Neural crest cell (in vitro differentiated cells): ENCODE results near the gene HOXC11. TPM values are rescaled to one million over a fixed set of nuclear protein-coding genes. Genes with fewer than 3 reads are reported as not detected.

Experiments used
- DNase-seq: peaks from one replicate; pipeline ENCODE4 v3.0.0; 2021; ENCODE audit warnings: low read depth, mixed read lengths, low spot score
- H3K27ac Mint-ChIP-seq: one replicate; pipeline ENCODE4 v1.8.0; 2021; ENCODE audit warnings: mild to moderate bottlenecking, mixed read lengths; ENCODE audit not compliant: unreplicated experiment
- H3K27me3 Mint-ChIP-seq: 2 replicates; pipeline ENCODE4 v1.8.0; 2021; ENCODE audit warnings: low read depth, mild to moderate bottlenecking, mixed read lengths
- H3K36me3 Mint-ChIP-seq: 2 replicates; pipeline ENCODE4 v1.8.0; 2021; ENCODE audit warnings: low read depth, mild to moderate bottlenecking, mixed read lengths
- H3K4me1 Mint-ChIP-seq: 2 replicates; pipeline ENCODE4 v1.8.0; 2021; ENCODE audit warnings: mixed read lengths
- H3K4me3 Mint-ChIP-seq: one replicate; pipeline ENCODE4 v1.8.0; 2021; ENCODE audit warnings: mild to moderate bottlenecking, mixed read lengths
- H3K9me3 Mint-ChIP-seq: 2 replicates; pipeline ENCODE4 v1.8.0; 2021; ENCODE audit warnings: mixed read lengths
- total RNA-seq: library from RNA; stranded (reverse); gene quantifications from 2 replicates; pipeline ENCODE4 v1.2.1, GENCODE V29; 2021
- TF ChIP-seq, protein P1 (sequence below): fragments of 200-600 bp; sonication (generic); conservative IDR thresholded peaks from 2 replicates; pipeline ENCODE4 v1.5.0; 2021; ENCODE audit warnings: antibody characterized with exemption, mild to moderate bottlenecking

Gene HOXC11
- total RNA-seq, 1 donor from 2014 or later = not detected

DNA sequence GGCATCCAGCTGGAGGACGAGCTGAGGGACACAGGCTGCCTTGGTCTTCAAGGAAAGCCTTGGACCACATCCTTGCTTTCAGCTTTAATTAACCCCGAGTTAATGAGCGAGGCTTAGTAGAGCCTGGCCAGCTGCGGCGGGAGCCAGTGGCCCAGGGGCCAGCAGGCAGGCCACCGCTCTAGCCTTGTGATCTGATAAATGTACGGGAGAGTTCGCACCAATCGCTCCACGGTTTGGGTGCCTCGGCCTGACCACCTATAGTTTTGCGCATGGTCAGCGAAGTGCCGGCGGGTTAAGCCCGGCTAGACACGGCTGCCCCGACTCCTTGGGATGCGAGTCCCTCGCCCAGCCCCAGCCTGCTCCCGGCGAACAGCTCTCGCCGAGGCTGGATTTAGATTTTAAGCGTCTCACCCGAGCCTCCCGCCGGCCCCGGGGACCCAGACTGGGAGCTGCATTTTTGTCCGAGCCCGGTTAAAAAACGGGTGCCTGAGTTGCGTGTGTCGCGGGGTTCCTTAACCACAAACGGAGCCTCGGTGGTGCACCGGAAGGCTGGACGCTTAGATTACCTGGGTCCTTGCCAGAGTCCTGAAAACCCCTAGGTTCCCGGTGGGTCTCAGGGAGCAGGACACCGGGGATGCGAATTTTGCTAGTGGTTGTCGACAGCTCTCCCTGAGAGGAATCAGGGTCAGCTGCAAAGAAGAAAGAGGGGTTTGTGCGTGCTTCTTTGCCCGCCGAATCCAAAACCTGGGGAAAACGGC is 21.2 kb upstream of the HOXC11 start:
- H3K27me3 Mint-ChIP-seq = peaks cover 99% of the 10 kb centered on the region
- H3K36me3 Mint-ChIP-seq = peaks cover 4% of the 10 kb centered on the region
- DNase-seq = no peak
- no peak overlapping the region for H3K4me3 Mint-ChIP-seq
- no peaks in the 10 kb centered on the region for H3K9me3 Mint-ChIP-seq
- TF ChIP-seq, protein P1, sequence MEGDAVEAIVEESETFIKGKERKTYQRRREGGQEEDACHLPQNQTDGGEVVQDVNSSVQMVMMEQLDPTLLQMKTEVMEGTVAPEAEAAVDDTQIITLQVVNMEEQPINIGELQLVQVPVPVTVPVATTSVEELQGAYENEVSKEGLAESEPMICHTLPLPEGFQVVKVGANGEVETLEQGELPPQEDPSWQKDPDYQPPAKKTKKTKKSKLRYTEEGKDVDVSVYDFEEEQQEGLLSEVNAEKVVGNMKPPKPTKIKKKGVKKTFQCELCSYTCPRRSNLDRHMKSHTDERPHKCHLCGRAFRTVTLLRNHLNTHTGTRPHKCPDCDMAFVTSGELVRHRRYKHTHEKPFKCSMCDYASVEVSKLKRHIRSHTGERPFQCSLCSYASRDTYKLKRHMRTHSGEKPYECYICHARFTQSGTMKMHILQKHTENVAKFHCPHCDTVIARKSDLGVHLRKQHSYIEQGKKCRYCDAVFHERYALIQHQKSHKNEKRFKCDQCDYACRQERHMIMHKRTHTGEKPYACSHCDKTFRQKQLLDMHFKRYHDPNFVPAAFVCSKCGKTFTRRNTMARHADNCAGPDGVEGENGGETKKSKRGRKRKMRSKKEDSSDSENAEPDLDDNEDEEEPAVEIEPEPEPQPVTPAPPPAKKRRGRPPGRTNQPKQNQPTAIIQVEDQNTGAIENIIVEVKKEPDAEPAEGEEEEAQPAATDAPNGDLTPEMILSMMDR = no peak
- H3K27ac Mint-ChIP-seq = no peak overlapping the region
- H3K4me1 Mint-ChIP-seq = no peaks in the 10 kb centered on the region

DNA sequence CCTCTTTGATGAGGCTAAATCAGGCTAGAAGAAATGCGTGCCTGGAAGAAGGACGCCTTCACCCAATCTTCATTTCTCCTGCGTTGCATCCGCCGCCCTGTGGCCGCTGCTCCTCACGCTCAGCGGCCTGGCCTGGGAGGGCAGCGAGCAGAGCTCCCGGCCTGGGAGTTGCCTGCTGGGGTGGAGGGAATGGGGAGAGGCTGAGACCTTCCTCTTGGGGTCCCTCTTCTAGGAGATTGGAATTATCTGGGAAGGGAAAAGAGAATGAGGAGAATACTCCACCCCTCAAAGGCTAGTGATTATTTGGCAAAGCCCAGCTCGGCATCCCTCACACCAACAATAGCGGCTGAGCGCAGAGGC is 20.6 kb upstream of the HOXC11 start:
- DNase-seq = no peak
- peaks cover 4% of the 10 kb centered on the region for H3K36me3 Mint-ChIP-seq
- TF ChIP-seq, protein P1 = no peak
- H3K9me3 Mint-ChIP-seq = no peaks in the 10 kb centered on the region
- H3K27ac Mint-ChIP-seq = no peak overlapping the region
- peaks cover 99% of the 10 kb centered on the region for H3K27me3 Mint-ChIP-seq
- no peak overlapping the region for H3K4me3 Mint-ChIP-seq
- no peaks in the 10 kb centered on the region for H3K4me1 Mint-ChIP-seq

DNA sequence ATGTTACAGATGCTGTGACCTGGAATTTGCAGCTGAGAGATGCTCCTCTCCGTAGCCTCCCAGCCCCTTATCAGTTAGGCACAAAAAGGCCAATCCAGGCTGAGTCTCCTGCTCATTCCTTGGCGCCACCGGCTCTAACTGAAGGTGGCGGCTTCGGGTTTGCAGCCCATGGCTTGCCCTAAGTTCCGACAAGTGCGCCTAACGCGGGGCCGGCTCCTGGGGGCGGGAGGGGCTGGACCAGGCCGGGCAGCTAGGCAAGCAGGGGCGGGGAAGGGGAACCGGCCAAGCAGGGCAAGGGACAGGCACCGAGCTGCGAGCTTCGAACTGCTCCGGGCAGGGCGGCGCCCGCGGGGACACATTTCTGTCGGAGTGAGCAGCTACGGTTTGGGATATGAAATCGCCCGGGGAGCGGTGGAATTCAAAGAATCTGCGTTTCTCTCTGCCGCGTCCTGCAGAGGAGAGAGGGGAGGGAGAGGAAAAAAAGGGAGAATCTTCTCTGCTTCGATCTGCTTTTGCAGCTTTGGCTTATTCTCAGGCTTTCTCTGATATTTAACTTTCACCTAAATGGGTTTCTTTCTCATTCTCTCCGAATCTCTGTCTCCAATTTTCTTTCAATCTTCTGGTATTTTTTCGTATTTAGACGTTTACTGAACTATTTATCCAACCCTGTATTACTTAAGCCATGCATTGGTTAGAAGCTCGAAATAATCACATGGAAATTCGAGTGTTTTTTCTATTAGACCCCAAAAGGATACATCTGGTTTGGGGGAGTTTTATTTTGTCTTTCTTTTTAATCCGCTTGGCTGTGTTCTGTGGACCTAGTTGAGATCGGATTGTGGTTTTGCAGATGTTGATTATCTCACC is 19.8 kb upstream of the HOXC11 start:
- Mint-ChIP-seq H3K4me3 (no peak overlapping the region), H3K4me1 (no peaks in the 10 kb centered on the region), H3K27ac (no peak overlapping the region), H3K27me3 (peaks cover 99% of the 10 kb centered on the region), H3K36me3 (peaks cover 4% of the 10 kb centered on the region), H3K9me3 (no peaks in the 10 kb centered on the region)
- TF ChIP-seq, protein P1 = no peak
- DNase-seq = no peak

DNA sequence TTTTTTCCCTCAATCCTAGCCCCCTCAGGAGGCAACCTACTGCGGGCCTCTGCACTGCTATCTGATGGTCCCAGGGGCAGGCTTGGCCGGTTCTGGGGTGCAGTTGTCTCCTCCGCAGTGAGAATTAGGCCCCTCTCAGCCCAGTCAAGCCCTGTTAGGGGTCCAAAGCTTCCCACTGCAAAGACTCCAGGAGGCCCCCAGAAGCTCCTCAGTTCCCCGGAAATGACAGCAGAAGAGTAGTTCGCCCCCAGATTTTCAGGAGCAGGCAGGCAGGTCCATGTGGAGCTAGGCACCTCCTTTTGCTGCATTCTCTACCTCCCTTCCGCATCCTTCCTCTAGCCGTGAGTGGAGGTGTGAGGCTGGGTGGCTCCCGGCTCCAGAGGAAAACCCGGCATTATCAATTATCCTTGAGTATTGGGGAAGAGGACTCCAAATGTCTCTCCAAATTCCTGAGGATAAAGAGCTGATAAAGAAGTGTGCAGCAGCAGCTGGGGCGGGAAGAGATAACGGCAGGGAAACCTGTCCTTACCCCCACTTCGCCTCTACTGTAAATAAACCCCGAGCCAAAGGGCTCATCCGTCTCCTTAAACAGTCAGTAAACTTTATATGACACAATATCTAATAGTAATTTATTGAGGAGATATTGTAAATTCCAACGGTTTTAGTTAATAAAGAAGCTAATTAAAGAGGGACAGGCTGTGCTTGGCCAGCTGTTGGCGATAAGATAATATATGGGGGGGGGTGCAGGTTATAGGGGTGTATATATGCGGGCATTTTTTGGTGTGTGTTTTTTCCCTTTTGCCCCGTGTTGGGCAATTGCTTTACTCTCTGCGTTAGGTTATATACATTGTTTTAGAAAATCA is 18.9 kb upstream of the HOXC11 start:
- no peak for DNase-seq
- Mint-ChIP-seq H3K4me3 (no peak overlapping the region), H3K27me3 (peaks cover 99% of the 10 kb centered on the region), H3K9me3 (no peaks in the 10 kb centered on the region), H3K36me3 (no peaks in the 10 kb centered on the region), H3K27ac (no peak overlapping the region), H3K4me1 (no peaks in the 10 kb centered on the region)
- TF ChIP-seq, protein P1 = no peak

DNA sequence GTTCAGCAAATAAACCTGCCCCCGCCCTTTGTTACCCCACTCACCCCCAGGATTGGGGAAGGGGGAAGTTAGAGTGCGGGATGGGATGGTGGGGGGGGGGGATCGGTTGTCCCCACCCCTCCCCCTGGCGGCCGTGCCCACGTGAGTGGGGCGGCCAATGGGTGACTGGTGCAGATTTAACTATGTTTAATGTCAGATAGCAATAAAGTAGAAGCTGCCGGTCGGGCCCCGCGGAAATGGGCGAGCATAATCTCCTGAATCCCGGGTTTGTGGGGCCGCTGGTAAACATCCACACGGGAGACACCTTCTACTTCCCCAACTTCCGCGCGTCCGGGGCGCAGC is 18.3 kb upstream of the HOXC11 start, which contains the start of gene HOXC12:
TSS of gene HOXC12 (plus strand) at position 210 of the 342 bp plus-strand sequence. CDS start at position 237, 27 bp downstream.
- Mint-ChIP-seq H3K9me3 (no peaks in the 10 kb centered on the region), H3K4me1 (no peaks in the 10 kb centered on the region), H3K27ac (no peak within 1 kb of the TSS), H3K27me3 (peaks cover 99% of the 10 kb centered on the region), H3K36me3 (no peaks in the 10 kb centered on the region), H3K4me3 (no peak within 1 kb of the TSS)
- TF ChIP-seq, protein P1 = no peak
- DNase-seq = no peak
